Stimulated activated CD4-positive, alpha-beta T cell treated with anti-CD3 and anti-CD28 coated beads, Interleukin-4, amount 100 ng/mL, for 1 hour (primary cell): ENCODE data around the gene SIDT1.
"Not testable (repeated sequence)": the region's sequence is repeated elsewhere in the genome, so short reads cannot be mapped to it uniquely, and the experiment has no call there.

Experiments used
- DNase-seq: peaks from one replicate; pipeline ENCODE4 v3.0.0-alpha.2; 2020

SIDT1 gene

DNA sequence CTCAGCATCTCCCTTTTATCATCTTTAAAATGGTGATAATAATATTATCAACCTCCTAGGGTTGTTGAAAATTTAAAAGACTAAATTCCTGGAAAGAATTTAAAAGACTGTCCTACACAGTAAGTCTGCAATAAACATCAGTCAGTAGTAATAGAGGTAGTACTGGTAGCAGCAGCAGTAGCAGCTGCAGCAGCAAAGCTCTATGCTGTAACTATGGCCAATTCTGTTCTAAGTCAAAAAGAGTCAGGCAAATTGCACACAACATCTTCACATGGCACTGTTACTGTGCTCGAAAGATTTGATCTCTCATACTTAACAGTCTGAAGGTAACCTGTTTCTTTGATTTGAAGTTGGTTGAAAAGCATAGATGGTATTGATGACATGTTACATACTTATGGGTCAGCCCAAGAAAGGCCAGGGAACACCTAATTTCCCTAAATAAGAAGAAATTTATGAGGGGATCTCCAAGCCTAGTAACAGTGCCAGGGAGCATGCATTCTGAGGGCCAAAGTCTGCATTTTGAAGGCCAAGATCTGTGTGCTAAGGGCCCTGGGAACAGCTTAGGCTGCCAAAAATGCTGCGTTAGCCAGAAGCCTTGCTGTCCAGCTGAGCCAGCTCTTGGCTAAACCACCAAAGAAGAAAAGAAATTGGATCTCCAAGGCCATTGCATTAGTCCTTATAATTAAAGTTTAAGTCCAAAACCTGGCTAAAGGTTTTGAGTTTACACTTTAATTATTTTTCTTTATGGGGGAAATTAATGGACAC is 68.2 kb downstream of the SIDT1 start:
- no peak for DNase-seq

DNA sequence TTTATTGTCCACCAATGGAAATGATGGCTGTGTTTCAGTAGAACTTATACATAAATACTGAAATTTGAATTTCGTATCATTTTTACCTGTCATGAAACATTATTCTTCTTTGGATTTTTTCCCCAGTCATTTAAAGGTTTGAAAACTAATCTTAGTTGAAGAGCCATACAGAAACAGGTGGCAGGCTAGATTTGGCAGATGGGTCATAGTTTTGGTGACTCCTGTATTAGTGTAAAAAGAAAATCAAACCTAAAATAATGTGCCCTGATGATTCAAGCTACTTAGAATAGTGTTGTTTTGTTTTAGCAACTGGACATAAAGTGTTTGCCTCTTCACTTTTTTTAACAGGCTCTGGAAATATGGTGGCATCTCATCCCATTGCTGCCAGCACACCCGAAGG is 68.9 kb downstream of the SIDT1 start:
- no peak for DNase-seq

DNA sequence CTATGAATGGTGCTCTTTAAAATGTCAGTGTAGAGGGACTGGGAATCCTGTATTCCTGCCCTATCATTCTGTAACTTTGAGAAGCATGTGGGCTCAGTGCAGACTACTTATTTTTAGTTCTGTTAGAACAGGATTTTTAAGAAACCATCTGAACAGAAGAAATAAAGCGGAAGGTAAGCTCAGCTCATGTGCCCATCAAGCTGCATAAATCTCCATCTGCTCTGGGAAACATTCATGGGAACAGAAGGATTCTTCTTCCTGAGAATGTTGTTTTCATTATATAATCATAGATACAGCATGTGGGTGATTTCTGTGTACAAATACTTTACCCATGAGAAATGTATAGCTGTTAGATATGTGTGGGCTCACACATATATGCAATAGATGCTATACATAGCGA is 69.9 kb downstream of the SIDT1 start:
- DNase-seq = no peak

DNA sequence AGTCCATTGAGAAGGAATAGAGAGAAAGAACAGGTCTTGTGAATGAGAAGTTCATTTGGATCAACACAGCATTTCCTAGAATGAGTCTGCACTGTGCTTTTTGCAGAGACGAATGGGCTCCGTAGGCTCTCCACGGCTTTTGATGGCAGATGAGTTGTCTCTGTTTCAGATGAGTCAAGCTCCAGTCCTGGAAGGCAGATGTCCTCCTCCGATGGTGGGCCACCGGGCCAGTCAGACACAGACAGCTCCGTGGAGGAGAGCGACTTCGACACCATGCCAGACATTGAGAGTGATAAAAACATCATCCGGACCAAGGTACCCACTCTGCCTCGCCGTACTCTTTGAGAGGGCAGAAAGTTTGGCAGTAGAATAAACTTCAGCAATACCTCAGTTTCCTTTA is 70.5 kb downstream of the SIDT1 start:
- DNase-seq = no peak

DNA sequence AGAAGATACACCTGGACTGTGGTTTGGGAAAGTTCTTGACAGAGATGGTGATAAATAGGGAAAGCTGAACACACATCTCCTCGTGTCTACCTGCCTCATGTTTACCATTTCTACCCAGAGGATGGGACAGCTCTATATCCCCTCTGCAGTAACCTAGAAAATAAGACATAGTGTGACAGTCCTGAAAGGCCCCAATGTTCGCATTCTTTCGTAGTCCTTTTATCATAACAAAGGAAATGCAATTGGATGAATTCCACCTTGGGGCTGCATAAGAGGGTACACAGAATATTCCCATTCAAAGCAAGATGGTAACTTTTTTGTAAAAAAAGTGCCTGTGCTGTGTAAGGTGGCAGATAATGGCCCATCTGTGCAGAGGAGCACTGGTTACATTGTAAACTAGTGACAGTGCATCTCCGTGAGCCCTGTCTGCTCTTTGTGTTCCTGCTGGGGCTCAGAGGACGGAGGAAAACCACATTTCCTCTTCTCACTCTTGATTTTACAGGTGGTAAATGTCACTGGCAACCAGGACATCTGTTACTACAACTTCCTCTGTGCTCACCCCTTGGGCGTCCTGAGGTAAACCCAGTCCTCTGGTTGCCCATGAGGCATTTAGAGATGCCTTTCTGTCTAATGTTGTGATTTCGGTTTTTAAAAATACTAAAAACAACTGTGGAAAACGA is 74.3 kb downstream of the SIDT1 start:
- DNase-seq = no peak

DNA sequence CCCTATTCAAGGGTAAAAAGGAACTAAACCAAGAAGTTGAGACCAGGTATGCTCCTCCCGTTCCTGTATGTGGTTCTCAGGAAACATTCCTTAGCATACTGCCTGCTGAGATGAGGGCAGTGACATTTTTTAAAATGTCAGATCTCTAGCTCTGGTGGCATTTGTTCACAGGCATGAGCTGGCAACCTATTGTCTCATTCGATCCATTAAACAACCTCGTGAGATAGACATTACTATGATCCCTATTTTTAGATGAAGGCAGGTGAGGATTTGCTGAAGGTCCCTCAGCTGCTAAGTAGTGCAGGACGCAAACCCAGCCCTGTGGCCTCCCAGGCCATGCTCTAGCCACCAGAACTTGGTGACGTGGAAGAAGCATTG is 74.9 kb downstream of the SIDT1 start:
- no peak for DNase-seq

DNA sequence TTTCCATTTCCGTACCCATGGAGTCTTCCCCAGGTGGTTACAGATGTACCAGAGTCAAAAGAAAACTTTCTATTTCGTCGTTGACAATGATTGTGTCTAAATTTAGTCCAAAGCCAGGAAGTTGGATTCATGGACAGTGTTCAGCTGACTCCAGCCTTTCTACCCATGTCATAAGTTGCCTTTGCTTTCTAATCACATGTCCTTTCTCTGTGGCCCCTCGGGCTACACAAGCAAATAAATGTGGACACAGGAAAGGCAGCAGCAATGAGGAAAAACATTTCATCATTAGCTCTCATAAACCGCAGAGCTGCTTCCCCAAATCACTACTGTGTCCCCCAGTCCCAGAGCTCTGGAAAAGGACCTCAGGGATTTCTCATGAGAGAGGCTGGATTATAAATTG is 82.0 kb downstream of the SIDT1 start:
- no peak for DNase-seq

DNA sequence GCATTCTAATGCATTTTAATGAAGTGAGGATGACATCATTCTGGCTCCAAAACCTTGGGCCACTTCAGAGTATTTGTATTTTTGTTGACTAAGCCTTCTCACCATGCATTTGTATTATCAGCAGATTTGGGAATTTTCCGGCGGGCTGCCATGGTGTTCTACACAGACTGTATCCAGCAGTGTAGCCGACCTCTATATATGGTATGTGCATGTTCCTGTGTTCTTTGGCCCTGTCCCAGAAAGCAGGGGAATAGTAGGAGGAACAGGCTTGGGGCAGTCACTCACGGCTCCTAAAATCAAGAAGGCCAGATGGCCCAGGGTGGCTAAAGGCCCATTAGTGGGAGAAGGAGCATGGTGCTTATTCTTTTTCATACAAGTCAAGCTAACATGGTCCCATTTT is 83.6 kb downstream of the SIDT1 start:
- no peak for DNase-seq

DNA sequence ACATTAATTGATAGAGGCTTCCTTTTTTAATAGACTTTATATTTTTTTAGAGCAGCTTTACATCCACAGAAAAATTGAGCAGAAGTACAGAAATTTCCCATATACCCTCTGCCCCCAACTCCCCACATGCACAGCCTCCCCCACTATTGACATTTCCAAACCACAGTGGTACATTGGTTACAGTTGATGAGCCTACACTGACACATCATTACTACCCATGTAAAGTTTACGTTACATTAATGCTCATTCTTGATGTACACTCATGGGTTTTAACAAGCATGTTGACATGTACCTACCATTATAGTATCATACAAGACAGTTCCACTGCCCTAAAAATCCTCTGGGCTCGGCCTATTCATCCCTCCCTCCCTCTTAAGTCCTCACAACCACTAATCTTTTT is 85.4 kb downstream of the SIDT1 start:
- DNase-seq = no peak

DNA sequence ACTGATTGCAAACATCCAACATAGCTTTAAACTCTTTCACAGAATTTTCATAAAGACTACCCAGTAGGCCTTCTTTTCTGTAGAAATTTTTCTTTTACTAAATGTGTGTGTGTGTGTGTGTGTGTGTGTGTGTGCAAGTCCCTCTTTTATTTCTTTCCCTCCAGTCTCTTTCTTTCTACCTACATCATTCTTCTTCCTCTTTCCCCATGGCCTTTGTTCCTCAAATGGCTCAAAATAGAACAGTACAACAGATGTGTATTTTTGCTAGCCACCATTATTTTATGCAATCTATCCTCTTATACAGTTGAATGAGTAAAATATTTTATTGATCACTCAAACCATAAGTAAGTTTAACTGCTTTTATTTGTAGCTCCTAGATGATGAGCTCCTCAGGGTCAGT is 87.7 kb downstream of the SIDT1 start:
- no peak for DNase-seq

DNA sequence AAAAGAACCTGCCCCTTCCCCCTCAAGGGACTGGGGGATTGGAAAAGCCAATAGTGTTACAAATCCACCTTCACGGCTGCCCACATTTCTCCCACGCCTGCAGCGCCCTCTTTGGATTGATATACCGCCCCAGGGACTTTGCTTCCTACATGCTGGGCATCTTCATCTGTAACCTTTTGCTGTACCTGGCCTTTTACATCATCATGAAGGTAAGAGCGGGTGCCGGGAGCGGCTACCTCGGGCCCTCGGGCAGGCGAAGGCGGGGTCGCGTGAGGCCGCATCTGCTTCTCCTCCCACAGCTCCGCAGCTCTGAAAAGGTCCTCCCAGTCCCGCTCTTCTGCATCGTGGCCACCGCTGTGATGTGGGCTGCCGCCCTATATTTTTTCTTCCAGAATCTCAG is 91.0 kb downstream of the SIDT1 start:
- no peak for DNase-seq

DNA sequence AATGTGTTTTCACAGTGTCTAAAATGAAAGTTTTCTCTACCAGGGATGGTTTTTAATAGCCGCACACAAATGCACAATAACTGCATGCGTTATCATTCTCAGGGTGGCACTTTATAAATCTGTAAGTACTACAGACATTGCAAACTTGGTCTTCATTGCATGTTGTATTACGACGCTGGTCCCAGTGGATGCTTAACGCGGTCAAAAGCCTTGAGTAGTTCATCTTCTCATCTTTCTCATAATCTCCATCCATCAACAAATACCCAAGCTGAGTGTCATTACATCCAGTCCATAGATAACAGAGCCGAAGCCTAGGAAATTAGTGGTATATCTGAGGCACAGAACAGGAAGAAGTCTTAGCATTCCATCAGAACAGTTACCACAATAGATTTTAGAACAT is 91.5 kb downstream of the SIDT1 start:
- DNase-seq = no peak

DNA sequence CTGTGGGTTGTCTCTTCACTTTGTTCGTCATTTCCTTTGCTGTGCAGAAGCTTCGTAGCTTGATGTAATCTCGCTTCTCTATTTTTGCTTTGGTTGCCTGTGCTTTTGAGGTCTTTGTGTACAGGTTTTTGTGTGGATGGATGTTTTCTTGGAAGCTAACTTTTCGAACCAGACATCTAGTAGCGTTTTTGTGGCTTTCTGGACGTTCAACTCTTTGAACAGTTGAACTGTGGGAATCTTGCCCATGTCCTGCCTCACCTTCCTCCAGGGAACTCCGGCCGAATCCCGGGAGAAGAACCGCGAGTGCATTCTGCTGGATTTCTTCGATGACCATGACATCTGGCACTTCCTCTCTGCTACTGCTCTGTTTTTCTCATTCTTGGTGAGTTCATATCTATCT is 93.5 kb downstream of the SIDT1 start:
- no peak for DNase-seq

DNA sequence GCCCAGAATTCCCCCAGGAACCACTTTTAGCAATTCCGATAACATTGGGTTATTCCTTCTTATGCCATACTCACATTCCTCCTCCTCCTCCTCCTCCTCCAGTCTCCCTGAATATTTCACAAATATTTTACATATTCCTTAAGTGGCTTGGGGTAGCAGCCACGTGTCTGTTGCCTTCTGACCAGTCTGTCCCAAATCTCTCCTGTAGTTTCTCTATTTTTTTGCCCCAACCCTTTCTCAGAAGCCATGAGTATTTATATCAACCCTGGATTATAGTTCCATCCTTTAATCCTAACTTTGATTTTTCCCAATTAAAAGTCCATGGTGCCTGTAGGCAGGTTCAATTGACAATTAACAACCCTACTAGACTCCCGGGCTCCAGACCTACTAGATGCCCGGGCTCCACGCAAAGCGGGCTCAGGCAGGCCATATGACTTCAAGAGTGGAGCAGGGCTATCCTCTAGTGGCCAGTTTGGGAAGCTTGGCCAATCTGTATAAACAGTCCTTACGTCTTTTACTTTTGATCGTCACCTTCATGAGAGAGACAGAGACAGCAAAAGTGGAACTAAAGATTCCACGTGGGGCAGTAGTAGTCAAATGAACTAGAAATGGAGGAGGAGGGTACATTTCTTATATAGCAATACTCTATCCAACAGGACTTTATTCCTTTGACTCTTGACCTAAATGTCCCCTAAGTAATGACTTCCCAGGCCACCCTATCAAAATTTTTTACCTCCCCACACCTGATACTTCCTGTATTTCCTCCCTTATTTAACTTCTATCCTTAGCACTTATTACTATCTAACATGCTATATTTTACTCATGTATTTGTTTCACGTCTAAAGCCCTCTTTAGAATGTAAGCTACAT is 94.4 kb downstream of the SIDT1 start:
- no peak for DNase-seq

DNA sequence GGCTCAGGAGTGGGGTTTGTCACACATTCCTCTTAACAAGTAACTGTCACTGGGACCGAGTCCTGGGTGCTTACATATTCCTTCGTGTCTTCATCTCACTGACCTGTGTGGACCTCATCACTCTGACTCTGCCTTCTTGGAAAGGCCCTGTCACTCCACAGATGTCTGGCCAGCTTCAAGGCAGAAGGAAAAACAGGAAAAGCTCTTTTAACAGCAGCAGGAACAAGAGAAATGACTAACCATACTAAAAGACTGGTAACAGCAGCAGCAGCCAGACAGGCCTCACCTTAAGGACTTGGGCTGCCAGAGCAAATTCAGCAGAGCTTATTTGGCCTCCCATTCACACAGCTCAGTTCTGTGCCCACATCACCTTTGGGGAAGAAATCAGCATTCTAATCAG is 96.0 kb downstream of the SIDT1 start:
- DNase-seq = no peak

DNA sequence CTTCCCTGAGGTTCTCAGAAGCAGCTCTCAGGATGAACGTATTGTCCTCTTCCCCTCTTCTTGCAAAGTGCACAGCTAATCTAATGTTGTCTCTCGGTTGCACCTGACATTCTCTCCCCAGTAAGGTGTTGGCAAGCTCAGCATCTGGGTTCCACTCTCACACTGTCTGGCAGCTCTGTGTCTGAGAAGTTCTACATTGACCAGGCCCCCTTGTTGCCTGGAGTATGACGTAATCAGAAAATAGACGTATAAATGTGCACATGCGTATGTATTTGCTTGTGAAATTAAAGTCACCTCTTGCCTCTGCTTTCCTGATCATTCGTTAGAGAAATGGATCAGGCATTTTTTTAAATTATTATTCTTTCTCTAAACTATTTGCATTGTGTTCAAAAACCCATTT is 96.4 kb downstream of the SIDT1 start:
- DNase-seq = no peak

DNA sequence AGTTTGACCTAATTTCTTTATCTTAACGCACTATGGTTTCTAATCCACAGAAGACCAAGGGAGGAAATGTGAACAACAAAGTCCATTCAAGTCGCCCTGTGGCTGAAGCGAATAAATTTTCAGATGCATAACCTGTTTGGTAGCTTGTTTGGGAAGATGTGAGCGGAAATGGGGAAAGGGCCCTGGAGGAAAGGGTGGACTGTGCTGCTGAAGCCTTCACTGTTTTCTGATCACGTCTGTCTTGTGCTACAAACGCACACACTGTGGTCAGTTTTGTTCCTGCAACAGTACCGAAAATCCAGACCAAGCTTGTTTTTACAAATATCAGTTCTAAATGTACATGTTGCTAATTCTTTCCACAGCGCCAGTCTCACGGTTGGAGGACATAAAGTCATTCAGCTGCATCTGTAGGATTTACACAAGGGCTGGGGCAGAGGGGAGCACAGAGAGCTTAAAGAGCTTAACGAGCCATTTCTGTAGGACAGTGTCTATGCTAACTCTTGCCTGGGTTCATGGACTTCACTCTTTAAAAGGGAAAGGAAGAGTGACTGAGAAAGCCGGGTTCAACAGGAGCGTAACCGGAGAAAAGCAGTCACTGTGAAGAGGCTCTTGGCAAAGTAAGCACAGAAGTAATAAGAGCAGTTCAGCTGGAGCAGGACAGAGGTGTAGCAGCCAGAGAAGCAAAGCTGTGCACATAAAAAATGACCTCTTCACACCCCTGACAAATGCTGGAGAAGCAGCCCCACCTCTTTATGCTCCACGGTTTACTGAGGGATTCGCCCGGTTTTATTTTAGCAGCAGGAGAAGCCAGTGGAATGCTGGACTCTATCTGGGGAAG is 97.4 kb downstream of the SIDT1 start:
- no peak for DNase-seq

DNA sequence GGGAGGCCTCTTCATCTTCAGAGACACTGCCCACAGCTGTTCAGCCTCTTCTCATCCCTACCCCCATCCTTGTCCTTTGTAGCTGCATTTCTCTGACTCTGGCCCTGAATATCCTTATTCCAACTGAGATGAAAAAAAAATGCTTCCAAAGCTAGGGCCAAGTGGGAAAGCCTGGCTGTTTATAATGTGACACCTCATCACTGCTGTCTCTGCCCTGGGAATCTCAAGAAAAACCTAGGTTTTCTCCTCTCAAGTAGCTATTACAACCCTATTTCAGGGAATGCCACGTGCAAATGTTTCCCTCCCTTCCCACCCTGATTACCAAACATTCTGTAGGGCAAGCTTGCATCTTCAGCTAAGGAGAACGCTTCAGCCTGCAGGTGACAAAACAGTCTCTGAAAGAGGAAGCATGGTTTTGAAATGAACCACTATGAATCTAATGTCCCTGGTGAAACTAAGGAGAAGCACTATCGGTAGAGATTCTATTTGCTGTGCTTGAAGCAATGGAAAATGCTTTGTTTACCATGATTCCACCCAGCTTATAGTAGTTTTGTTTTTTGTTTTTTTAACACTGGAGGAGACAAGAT is 98.7 kb downstream of the SIDT1 start:
- no peak for DNase-seq

DNA sequence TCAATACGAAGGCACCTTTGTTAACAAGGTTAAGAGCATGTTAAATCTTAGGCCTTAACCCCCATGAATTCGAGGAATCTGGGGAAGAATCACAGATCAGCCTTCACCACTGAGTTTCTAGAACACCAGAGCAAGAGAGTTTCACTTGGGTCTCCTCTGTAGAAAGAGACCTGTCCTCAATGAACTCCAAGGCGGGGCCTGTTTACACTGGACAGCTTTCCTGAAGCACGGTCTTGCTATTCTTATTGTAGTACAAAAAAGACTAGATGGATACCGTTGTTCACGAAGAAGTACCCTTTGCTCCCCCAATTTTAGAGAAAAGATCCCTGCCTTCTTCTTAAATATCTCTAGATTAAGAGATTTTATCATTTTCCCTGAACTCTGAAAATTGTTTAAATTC is 99.2 kb downstream of the SIDT1 start:
- DNase-seq = no peak

DNA sequence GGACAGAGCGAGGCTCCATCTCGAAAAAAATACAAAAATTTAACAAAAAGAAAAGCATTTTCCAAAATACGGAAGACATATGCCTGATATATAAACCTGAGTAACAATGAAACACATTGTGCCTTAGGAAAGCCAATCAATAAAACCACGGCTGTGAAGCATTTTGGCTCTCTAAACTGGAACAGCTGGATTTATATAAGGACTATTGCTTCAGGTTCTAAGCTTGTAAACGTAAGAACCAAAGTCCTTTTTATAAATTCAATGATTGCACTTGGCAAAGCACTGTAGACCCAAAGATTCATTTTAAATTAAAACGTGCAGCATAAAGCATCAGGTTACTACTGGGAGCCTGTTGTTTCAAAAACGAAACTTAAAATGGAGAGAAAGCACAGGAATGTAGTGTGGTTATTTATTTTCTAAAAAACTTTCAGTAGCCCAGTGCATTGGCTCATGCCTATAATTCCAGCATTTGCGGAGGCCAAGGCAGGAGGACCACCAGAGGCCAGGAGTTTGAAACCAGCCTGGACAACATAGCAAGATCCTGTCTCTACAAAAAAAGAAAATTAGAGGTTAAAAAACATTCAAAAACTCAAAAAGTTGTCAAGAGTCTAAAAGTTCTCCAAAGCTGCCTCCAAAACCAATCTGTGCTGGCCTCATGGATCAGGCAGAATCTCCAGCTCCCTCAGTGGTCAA is 102.6 kb downstream of the SIDT1 start:
- DNase-seq = no peak

DNA sequence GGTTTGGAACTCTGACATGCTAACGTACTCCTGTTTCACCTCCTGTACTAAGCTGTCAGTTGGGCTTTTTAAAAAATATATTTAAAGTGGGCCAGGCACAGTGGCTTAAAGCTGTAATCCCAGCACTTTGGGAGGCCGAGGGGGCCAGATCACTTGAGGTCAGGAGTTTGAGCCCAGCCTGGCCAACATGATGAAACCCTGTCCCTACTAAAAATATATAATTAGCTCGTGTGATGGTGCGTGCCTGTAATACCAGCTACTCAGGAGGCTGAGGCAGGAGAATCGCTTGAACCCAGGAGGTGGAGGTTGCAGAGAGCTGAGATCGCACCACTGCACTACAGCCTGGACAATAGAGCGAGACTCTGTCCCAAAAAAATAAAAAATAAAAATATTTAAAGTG is 103.7 kb downstream of the SIDT1 start:
- DNase-seq = not testable (repeated sequence)

DNA sequence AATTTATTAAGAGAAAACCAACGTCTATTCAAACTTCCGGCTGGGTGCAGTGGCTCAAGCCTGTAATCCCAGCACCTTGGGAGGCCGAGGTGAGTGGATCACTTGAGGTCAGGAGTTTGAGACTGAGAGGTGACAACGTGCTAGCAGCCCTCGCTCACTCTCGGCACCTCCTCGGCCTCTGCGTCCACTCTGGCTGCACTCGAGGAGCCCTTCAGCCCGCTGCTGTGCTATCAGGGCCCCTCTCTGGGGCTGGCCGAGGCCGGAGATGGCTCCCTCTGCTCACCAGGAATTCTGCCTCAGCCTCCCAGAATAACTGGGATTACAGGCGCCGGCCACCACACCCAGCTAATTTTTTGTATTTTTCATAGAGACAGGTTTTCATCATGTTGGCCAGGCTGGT is 105.4 kb downstream of the SIDT1 start:
- DNase-seq = no peak
